GM19240 (cell line): Measurements from ENCODE around the gene CIPC.

Experiments used
- DNase-seq: peaks from one replicate; pipeline ENCODE4 v3.0.0; 2011; ENCODE audit warnings: low spot score; ENCODE audit not compliant: insufficient read length

The CIPC gene

DNA sequence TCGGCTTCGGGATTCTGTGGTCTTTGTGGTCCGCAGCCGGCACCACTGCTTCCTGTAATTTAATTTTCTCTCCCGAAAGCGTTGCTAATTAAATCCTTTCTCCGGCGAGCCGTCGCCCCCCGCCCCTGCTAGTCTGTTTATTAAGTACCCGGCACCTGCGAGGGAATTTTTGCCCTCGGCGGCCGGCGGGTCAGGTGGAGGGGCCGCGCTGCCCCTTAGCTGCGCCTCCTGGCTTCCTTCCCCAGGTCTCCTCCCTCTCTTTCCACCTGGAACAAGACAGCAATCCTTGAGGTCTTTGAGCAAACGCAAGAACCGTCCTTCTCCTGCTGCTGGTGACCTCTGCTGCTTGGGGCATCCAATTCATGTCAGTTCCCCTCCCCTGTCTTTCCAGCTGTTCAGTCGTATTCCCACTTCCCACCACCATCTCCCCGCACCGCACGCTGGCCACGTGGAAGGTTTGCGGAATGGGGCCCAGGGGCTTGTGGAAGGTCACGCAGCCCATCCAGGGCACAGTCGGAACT lies 27.3 kb downstream of the CIPC start:
- DNase-seq: no peak

DNA sequence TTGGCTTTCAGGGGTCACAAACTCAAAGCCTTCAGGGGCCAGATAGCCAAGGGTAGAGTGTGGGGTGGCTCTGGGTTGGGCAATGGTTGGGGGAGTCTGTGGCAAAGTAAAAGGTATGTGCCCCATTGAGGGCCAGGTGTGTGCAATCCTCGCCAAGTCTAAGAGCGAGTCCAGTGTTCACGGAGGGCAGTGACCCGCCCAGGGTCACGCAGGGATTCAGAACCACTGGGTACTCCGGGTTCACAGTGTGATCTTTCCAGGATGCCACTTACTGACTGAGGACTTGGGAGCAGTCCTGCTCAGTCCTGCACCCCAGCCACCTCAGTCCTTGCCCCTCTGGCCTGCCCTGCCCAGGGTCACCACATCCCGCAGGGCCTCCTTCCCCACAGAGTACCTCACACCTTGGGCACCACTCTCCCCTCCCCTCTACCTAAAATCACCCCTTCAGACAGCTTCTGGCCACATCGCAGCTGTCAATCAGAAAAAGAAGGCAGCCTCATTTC lies 27.8 kb downstream of the CIPC start:
- DNase-seq: no peak

DNA sequence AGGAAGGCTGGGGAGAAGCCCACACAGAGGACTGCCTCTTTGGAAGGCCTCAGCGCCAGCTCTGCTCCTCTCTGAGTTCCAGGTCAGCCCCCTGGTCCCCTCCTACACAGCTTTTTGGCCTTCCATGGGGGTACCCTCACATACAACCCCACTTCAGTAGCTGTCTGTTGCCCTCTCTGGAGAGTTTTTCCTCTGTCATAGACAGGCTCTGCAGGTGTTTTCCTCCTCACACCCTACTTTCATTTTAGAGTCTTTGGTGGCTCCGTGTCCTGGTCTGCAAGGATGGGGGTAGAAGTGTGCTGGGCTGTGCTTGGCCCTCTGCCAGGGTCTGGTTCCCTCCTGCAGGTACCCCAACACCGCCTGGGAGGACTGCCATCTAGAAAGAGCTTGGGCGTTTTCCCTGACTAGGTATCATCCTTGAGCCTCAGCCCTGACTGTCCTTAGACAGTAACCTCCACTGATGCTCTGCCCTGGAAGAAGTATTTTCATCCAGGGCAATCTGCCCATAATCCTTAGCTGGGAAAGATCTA lies 28.5 kb downstream of the CIPC start:
- DNase-seq: no peak

DNA sequence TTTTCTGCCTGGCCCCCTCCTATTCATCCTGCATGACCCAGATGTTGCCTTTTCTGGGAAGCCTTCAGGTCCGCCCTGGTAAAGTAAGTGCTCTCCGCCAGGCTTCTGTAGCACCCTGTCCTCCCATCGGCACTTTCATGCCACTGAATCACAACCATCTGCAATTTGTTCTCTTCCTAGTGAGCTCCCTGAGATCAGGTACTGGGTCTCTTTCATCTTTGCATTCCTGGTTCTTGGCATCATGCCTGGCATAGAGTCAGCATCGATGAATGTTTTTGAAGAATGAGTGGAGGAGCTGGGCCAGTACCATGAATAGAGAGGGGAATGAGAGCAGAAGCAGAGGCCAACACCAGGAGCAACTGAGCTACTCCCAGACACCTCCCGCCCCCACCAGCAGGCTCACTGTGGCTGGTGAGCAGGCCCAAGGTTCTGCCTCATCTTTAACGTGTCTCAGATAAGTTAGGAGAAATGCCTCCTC lies 30.4 kb downstream of the CIPC start:
- DNase-seq: no peak

DNA sequence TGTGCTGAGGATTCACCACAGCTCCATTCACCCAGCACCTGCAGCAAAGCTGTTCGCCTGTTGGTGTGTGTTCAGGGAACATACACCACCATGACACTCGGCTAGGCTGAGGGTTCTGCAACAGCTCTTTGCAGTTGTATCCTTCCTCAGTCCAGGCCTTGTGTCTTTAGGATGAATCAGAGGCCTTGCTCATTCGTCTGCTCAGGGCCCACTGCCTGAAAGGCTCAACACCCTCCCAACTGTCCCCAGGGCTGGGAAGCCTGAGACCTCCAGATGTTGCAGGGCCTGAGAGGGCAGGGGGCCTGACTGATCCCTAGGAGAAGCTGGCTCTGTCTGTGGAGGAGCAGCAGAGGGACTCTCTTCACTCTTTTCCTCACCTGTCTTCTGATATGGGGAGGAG lies 32.3 kb downstream of the CIPC start:
- no peak for DNase-seq

DNA sequence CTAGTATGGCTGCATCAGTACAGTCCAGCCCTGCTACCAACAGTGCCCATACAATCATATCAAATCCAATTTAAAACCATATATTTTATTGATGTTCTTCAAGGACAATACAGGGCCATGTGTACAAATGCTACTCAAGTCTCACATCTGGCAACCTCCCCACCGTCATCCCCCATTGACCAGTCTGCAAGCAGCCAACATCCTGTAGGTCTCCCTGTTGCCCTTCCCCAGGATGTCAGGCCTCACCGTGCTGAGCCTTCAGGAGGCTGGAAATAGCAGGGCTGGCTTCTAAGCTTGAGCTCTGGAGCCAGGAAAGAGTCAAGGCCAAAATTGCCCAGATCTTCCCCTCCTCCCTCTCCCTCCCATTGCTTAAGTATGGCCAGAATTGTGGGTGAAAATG lies 33.1 kb downstream of the CIPC start:
- DNase-seq: no peak

DNA sequence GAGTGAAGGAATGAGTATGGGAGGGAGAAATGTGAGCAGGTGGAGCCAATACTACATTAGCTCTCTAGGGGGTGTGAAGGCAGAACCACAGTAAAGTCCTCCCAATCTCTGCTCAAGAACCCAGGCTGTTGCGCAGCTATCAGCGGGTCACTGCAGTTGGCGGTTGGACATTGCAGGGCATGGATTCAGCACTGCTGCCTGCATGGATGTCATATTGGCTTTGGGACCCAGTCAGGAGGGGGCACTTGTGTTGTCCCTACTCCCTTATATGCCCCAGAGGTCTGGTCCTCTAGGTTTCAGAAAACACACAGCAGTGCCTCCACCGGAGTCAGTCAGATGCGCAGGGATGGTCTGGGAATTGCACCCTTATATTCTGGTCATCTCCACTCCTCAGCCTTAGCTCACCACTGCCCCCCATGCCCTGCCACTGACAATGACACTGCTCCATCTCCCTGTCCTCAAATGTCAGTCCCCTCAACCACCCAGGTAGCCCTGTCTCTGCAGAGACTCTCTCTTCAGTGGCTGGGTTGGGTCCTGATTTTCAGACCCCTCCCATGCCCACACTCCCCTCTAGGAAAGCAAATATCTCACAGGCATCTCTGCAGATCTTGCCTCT lies 33.9 kb downstream of the CIPC start:
- DNase-seq: no peak

DNA sequence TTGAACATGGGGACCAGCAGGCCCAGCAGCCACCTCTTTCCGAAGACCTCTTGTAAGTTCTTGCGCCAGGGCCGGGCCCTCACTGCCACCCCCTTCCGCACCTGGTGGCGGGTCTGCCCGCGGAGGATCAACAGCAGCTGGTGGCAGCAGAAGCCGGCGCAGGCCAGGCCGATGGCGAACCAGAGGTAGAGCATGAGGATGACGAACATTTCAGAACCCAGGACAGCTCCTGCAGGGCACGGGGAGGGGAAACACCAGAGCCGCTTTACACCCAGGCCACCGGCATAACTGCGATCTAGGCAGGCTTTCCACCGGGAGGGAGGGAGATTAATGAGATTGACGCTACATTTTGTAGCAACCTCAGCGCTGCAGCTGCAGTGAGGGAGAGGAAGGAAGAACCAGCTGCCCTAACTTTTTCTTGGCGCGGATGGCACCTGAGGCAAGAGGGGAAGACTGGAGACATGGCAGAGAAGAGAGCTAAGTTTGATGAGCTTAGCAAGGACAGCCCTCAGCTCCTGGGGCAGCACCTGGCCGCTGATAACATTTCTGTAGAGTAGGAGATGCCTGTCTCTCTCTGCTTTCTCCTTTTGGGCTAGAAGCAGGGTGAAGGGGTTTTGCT lies 35.8 kb downstream of the CIPC start:
- DNase-seq: peak; percentile 71

DNA sequence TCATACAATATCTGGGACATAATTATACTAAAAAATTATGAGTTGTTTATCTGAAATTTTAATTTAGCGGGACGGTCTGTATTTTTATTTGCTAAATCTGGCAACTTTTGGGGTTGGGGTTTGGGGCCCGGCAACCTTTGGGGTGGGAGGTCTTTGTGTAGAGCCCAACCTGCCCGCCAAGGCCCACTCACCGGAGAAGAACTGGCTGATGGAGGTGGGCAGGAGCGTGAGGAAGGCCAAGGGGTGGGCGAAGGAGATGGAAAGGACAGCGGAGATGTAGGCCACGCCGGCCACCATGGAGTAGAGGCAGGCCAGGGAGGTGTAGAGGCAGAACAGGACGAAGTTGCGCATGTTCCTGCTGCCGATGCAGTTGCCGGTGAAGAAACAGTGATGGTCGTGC lies 41.0 kb downstream of the CIPC start:
- DNase-seq: no peak

DNA sequence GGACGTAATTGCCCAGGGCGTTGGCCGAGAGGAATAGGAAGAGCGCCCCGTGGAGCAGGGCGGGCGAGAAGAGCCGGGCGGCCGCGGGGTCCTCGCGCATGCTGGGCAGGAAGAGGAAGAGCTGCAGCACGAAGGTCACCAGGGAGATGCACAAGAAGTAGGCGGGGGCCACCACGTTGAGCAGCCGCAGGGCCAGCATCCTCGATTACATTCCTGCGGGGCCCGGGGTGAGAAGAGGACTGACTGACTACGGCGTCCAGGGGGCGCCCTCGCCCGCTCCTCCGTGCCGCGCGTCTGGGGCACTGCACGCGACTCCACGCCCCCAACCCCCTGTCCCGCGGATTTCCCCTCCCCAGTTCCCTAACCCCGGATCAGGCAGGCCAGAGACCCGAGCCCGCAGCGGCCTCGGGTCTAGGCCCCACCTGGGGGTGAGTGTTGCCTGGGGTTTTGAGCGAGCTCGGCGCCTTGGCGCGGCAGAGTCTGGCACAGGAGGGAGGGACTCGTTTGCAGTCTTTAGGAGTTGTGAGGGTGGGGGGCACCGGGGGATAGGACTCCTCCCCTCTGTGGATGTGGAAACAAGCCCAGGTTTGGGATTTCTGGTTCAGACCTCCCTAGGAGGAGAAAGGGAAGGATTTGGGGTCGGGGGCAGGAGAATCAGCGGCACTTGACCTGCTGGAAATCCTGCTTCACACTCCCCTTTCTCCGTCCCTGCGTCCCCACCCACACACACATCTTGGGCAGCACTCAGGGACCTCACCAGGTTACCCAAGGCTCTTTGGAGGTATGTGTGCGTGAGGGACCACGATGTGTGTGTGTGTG lies 41.7 kb downstream of the CIPC start:
- DNase-seq: no peak

DNA sequence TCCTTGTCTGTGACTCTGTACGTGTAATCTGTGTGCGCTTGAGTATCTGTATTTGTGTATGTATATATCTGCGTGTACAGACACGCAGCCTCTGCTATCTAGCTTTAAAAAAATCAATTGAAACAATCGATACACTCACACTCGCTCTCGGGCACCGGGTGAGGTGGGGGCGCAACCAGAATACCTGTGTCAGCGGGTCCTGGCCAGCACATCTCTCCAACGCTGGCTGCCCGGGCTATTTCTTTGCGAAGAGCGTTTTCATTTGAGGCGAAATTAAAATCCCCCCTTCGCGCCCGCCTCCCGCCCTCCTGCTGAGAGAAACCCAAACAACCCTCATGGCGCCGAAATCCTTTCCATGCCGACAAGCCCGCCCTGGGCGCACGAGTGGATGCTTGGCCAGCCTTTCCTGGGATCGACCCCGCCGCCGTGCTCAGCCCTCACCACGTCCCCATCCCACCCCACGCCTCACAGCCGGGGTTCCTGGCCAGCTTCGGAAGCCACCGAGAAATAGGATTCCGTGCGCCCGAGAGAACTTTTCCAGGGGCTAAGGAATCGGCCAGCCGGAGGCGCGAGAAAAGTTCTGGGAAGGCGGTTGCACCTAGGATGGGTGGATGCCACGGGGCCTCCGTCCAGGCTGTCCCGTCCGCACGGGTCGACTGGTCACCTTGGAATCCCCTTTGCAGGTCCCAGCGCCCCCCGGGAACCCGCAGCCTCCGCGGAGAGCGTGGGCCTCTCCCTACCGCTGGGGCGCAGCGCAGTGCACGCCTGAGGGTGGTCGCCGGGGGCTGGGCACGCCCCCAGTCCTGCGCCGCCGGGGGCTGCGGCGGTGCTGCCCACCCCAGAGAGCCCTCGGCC lies 42.5 kb downstream of the CIPC start:
- DNase-seq: no peak

DNA sequence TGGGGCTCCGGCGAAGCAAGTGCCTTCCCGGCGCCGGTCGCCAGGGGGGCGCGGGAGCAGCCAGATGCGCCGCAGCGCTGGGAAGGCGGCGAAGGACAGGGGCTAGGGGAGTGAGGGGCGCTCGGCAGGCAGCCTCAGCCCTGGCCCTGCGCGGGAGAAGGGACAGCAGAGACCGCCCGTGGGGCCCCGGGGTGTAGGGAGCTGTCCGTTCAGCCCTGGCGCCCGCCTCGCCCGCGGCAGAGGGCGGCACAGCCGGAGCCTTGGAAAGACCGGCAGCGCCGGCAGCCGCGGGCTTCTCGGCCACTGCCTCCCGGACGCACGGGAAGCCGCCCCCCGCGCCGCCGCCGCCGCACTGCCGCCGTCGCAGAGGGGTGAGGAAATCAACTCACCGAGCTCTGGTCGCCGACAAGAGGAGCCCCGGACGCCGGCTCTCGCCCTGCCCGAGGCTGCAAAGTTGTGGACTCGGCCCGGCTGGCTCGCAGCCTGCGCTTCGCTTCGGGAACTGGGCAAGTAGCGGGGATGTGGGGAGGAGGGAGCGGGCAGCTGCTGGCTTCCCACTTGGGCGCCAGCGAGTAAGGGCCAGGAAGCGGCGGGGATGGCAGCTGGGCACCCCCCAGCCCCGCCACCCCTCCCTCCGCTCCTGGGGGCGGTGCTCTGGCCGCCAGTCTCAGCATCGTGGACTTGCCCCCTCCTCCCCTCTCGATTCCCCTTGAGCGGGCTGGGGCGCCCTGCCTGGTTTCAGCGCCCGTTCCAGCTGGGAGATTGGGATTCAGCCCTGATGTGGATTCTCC lies 43.4 kb downstream of the CIPC start, which contains the start of gene ZDHHC22:
Gene ZDHHC22, minus strand, starts transcription at position 578 of the 791 bp plus-strand sequence. CDS start 2,053 bp downstream, outside the sequence.
- DNase-seq: no peak

DNA sequence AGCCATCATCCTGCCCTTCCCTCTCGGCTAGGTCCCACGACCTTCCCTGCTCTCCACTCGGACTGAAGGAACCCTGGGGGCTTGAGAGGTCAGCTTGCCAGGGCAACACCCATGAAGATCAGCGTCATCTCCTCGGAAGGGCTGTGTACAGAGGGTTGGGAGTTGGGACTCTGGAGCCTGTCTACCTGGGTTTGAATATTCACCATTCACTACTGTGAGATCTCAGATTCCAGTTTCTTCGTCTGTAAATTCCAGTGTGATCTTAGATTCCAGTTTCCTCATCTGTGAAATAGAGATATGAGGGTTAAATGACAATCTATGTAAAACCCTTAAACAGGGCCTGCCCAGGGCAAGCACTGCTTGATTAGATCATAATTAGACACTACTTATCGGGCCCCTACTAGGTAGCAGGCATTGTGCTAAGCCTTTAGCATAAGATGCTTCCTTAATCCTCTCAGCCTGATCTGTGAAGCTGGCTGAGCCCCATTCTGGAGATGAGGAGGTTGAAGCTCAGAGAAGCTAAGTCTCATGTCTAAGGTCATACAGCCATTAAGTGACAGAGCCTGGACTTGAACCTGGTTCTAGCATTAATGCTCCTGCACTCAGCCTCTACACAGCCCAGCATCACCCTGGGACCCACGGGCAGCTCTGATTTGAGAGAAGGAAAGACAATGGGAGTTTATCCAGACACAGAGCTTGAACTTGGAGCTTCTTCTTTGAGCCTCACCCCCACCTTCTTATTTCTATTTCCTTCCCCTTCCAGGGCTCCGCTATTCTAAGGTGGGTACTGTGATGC lies 44.1 kb downstream of the CIPC start:
- DNase-seq: no peak

DNA sequence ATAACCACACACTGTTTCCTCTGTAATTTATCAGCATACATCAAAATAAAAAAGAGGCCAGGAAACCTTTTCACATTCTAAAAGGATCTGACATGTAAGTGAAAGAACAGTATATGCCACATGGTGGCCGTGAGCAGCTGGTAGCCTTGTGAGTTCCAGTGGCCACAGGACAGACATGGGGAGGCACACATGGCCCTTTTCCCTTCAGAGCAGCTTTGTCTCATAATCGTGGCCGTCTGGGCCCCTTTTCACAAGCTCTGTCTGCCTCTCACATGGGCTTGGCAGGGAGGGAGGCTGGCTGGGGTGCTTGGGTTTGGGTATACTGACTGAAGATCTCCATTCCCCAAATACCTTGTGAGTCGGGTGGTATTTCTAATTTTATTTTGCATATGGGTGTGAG lies 45.0 kb downstream of the CIPC start:
- DNase-seq: no peak

DNA sequence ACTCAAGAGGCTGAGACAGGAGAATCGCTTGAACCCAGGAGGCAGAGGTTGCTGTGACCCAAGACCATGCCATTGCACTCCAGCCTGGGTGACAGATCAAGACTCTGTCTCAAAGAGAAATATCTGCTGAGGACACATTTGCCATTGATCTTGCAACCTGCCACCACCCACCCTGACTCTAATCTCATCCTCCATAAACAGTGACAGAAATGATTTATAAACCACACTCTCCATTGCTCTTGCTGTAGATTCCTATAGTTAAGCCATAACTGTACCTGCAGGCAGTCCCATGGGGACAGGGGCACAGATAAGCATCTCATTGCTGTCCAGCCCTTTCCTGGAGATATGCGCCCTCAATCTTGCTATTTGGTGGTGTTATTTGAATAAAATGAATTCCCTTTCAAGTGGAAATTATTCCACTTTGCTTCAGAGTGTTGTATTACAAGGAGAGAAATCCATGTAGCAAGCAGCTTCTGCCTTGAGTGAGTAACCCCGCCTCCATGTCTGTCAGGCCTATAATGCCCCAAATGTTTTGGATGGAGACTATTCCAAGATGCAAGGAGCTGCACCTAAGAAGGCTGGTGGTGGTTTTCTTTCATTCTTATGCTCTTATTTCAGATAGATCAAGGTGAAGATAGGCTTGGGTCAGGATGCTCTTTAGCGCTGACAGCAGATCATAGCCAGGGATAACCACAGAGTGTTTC lies 46.5 kb downstream of the CIPC start:
- no peak for DNase-seq

DNA sequence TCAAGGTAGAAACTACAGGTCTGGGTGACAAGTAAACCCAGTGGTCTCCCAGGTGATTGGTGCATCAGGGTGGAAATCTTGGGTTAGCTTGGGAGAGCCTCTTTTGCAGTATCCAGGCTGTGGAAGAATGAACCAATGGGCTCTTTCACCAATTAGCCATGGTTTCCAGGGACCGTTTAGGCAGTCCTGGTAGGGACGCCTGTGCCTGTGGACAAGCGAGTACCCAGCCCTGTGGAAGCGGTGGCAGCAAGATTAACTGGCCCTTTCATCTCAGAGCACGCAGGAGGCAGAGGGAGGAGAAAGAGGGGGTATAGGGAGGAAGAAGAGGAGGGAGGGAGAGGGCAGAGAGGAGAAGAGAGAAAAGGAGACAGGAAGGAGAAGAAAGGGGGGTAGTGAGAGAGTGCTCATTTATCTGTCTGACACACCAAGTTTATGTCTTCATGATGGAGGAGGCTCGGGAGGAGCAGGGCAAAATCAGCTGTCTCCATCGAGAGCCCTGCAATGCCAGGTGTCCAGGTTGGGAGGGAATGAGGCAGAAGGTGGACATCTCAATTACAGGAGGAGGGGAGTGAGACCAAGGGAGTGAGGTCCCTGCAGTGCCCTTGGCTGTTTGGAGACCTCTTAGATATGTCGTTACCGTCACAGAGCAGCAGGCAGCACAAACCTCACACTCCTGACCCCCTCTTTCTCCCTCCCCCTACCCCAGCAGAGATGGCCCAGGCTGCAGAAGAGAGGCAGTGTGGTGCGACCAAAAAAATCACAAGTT lies 48.1 kb downstream of the CIPC start:
- DNase-seq: no peak

DNA sequence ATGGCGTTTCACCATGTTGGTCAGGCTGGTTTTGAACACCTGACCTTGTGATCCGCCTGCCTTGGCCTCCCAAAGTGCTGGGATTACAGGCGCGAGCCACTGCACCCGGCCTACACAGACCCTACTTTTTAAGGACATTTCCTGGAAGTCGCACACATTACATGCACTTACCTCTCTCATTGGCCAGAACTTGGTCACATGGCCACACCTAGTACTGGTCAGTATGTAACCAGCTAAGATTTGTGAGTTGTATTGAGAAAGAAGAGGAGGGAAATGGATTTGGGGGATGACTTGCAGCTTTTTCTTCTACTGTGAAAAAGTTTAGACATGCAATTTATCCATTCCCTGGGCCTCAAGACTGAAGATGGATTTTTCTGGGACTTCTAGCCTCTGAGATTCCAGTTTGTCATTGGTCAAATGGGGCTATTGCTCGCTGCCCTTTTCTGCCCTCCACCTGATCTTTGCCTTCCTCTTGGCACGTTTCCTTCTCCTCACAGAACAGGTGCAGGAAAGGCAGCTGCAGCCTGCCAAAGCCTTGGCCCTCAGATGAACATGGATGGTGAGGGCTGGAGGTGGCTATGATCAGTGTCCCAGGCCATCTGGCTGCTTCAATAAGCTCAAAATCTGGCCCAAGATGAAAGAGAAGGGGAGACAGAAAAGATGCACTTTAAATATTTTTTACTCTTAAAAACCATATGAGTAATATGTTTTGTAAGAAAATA lies 50.6 kb downstream of the CIPC start:
- DNase-seq: no peak
